ENCODE results near the gene CAMTA1.

Gene CAMTA1

GRCh38 chr1:7221826-7222694, 436.8 kb downstream of the CAMTA1 start:
- DNase-seq: no peak

GRCh38 chr1:7222695-7223015, 437.4 kb downstream of the CAMTA1 start:
- no peak for DNase-seq

- no peak for DNase-seq
Measured at GRCh38 chr1:7223334-7224080, 438.3 kb downstream of the CAMTA1 start.

- DNase-seq: no peak
Measured at GRCh38 chr1:7224081-7224534, 438.9 kb downstream of the CAMTA1 start.

GRCh38 chr1:7224644-7225043, 439.4 kb downstream of the CAMTA1 start:
- DNase-seq: peak; percentile 7

- DNase-seq: no peak
Measured at GRCh38 chr1:7225711-7226505, 440.7 kb downstream of the CAMTA1 start.

- DNase-seq: no peak
Measured at GRCh38 chr1:7227654-7228053, 442.4 kb downstream of the CAMTA1 start.

GRCh38 chr1:7228252-7228961, 443.2 kb downstream of the CAMTA1 start:
- DNase-seq: no peak

- no peak for DNase-seq
Measured at GRCh38 chr1:7229186-7229585, 443.9 kb downstream of the CAMTA1 start.

GRCh38 chr1:7229696-7230631, 444.7 kb downstream of the CAMTA1 start:
- DNase-seq: no peak

- DNase-seq: no peak
Measured at GRCh38 chr1:7232441-7233236, 447.4 kb downstream of the CAMTA1 start.

- DNase-seq: no peak
Measured at GRCh38 chr1:7233237-7233540, 447.9 kb downstream of the CAMTA1 start.

- DNase-seq: no peak
Measured at GRCh38 chr1:7233646-7234470, 448.6 kb downstream of the CAMTA1 start.

- DNase-seq: no peak
Measured at GRCh38 chr1:7234471-7234755, 449.2 kb downstream of the CAMTA1 start.

GRCh38 chr1:7235871-7236517, 450.7 kb downstream of the CAMTA1 start:
- DNase-seq: no peak

GRCh38 chr1:7236844-7237515, 451.7 kb downstream of the CAMTA1 start:
- DNase-seq: no peak

GRCh38 chr1:7247158-7247557, 461.9 kb downstream of the CAMTA1 start:
- DNase-seq: no peak

GRCh38 chr1:7247791-7248548, 462.7 kb downstream of the CAMTA1 start:
- DNase-seq: peak; percentile 13

Measured in NCI-H1105 (cell line).